Mucosa of gallbladder (tissue), 1 donor: Measurements from ENCODE around the gene BICDL2. TPM values are rescaled to one million over a fixed set of nuclear protein-coding genes. Genes with fewer than 3 reads are reported as not detected.

Experiments used
- DNase-seq: peaks from one replicate; pipeline ENCODE4 v3.0.0-alpha.2; 2020; ENCODE audit warnings: low spot score
- total RNA-seq: library from RNA; stranded (reverse); gene quantifications from one replicate; pipeline ENCODE4 v1.2.1, GENCODE V29; 2021
- donor health status: DM: no; HTN: no; CAD: no.

BICDL2 gene
- total RNA-seq, 1 donor from 2014 or later: 86.1 TPM

DNA sequence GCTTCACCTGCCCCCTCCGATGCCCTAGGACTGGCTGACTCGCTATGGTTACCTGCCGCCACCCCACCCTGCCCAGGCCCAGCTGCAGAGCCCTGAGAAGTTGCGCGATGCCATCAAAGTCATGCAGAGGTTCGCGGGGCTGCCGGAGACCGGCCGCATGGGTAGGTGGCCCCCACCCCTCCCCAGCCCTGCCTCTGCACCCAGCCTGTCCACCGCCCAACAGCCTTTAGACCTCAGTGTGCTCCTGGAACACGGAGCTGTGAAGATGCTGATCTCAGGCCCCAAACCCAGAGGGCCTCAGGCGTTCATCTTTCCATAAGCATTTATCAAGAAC, 10.6 kb upstream of the BICDL2 start:
- no peak for DNase-seq

DNA sequence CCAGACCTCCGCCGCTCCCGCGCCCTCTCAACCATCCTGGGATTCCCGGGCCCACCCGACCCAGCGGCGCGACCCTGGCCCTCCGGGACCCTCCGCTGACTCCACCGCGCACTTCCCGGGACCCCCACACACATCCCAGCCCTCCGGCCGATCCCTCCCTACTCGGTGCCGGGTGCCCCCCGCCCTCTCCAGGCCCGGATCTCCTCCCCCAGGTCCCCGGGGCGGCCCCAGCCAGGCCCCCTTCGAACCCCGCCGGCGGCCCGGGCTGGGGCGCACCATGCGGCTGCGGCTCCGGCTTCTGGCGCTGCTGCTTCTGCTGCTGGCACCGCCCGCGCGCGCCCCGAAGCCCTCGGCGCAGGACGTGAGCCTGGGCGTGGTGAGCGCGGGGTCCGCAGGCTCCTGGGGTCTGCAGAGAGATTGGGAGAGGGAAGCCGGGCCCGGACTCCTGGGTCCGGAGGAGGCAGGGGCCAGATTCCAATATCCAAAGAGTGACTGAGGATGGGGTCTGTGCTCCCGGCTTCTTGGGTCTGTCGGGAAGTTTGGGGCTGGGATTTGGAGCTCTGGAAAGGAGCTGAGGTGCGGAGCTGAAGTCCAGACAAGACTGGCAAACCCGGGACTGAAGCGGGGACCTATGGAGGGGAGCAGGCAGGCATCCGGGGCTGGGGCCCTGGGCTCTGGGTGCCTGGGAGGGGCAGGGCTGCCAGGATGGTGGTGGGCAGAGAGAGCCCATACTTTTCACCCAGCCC, 10.1 kb upstream of the BICDL2 start:
- no peak for DNase-seq

DNA sequence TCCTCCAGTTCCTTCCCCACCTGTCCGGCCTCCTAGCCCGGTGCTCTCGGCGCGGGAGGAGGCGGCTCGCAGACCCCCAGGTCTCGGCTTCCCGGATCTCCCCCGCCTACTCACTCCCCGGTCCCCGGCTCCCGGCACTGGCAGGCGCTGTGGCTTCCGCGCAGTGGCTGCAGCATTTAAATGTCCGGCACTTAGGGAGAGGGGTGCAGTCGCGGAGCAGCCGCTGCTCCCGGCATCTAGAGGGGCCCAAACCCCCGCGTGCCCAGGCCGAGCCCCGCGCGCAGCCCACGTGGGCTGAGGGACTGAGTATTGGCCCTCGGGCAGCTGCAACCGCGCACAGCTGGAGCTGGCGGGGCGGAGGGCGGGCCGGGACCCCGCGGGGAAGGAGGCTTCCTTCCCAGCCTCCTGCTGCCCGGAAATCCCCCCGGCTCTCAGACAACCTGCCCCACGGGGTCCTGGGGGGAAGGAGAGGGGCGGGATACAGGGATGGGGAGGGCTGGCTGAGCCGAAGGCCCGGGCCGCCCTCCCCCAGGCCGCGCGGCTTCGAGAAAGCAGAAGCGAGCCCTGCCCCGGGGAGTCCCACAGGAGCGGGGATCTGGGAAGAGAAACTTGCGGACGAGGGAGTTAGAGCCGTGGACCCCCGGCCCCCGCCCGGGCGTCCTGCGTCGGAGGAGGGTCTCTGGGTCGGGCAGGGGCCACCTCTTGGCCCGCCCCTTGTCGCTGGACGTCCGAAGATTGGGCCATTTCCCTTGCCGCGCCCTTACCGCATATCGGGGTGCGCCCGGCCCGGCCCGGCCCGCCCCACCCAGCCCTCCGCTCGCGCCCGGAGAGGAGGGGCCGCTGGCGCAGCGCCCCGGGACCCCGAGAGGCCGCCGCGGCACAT, 9.3 kb upstream of the BICDL2 start, which contains the start of gene MMP25:
MMP25 (plus strand) TSS at position 804 of the 883 bp plus-strand sequence. CDS start 357 bp downstream, outside the sequence.
- no peak for DNase-seq

DNA sequence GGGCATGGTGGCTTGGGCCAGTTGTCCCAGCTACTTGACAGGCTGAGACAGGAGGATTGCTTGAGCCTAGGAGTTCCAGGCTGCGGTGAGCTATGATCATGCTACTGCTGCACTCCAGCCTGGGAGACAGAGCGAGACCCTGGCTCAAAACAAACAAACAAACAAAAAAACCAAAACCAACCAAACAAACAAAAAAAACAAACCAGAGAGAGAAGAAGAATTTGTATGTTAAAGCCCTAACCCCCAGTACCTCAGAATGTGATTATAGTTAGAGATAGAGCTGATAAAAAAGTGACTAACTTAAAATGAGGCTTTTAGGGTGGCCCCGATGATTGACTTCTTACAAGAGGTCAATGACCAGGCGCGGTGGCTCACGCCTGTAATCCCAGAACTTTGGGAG, 8.0 kb upstream of the BICDL2 start:
- DNase-seq: no peak

GRCh38 chr16:3042376-3042775, 5.6 kb upstream of the BICDL2 start:
- DNase-seq: no peak

- no peak for DNase-seq
Observed at GRCh38 chr16:3038896-3039295, 2.2 kb upstream of the BICDL2 start.

DNA sequence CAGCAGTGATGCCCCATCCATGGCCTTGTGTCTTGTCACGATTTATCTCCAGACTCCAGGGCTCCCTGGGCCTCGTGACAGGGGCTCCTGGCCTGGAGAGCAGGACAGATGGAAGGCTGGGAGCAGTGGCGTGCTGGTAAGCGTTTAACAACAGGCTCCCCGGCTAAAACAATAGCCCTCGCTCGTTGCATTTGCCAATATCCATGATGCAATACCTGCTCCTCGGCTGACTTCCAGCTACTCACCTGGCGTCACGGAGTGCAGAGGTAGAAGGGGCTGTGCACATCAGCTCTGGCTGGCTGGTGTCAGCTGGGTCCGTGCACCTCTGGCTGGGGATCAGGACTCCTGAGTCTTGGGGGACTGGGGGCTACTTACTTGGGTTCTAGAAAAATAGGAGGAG, 1.5 kb upstream of the BICDL2 start:
- peak; percentile 80 for DNase-seq

GRCh38 chr16:3035972-3036725, 595 bp downstream of the BICDL2 start:
- DNase-seq: no peak

- no peak for DNase-seq
Observed at GRCh38 chr16:3035289-3035971, 1.3 kb downstream of the BICDL2 start.

DNA sequence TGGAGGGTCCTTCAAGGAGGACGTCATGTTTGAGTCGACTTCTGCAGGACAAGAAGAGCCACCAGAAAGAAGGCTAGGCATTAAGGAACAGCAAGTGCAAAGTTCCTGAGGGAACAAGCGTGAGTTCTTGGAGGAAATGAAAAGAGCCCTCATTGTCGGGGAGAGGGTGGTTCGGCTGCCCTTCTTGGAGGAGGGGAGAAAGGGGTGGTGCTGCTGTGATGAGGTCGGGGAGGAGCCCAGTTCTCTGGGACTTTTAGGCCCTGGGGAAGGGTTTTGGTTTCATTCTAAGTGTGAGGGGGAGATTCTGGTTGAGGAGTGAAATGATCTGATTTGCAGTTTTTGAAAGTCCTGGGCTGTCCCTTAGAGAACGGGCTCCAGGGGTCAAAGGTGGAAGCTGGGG, 4.1 kb downstream of the BICDL2 start:
- DNase-seq: no peak

GRCh38 chr16:3030222-3031212, 6.2 kb downstream of the BICDL2 start:
- no peak for DNase-seq

DNA sequence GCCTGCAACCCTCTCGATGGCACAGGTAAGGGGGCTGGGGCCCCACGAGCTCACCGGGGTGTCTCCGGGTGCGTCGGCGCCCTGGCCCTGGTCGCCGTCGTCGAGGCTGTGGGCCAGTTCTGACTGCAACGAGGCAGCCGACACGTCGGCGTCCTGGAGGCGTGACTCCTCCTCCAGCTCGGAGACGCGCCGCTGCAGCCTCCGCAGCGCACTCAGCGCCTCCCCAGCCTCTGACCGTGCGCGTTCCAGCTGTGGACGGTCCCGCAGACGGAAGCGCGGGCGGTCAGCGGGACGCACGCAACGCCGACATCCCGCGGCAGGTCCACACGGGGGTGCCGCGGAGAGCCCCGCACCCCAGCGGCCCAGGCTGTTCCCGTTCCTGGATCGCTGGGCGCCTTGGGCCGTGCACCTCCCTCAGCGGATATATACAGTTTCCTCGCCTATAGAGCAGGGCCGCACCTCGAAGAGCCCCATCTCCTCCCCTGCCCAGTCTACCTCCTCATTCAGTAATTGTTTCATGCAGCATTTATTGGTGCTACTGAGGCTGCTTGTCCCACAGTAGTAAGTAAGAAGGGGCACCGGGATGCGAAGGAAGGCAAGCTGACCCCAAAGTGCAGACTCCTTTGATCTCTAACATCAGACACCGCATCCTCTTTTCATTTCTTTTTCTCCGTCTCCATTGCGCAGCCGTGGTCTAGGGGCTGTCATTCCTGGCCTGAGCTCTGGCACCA, 7.1 kb downstream of the BICDL2 start:
- DNase-seq: no peak

DNA sequence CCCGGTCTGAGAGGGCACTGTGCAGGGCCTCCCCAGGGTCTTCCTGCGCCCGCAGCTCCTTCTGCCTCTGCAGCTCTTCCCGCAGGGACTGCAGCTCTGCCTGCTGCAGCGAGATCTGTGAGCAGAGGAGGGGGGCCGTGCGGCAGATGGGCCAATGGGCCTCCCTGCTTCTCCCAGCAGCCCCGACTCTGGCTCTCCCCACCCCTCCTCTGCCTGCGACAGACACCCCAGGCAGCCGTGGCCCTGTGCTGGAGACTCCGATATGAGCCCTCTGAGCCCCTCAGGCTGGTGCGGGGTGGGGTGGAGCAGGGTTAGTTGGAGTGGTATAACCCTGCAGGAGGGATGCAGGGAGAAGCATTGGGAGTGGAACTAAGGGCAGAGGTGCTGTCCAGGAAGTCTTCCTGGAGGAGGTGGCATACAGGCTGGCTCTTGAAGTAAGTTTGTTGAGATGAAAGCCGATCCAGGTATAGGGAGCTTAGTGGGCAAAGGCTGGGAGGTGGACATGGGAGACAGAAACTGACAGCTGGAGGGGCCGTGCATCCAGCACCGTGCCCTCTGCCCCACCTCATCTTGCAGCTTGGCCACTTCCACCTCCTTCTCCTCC, 7.9 kb downstream of the BICDL2 start:
- DNase-seq: no peak

GRCh38 chr16:3027983-3028715, 8.6 kb downstream of the BICDL2 start:
- DNase-seq: peak; percentile 87

GRCh38 chr16:3027489-3027795, 9.3 kb downstream of the BICDL2 start:
- DNase-seq: no peak

- no peak for DNase-seq
Observed at GRCh38 chr16:3026609-3027488, 9.9 kb downstream of the BICDL2 start.

DNA sequence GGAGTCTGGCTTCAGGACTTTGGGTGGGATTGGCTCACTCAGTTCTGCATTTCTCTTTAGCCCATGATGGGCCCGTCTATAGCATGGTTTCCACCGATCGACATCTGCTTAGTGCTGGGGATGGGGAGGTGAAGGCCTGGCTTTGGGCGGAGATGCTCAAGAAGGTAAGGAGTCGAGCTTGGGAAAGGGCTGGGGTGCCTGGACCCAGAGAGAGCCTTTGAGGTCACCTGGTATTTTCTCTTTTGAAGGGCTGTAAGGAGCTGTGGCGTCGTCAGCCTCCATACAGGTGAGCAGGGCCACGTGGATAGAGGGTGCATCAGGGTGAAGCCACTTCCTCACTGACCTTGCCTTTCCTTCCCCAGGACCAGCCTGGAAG, 10.8 kb downstream of the BICDL2 start:
- DNase-seq: no peak
